Uterus (tissue), 4 donors: ENCODE results near the gene SLC38A1. TPM values are rescaled to one million over a fixed set of nuclear protein-coding genes. Genes with fewer than 3 reads are reported as not detected.
A peak's percentile ranks its signal among the peaks of the same experiment; 100 is the strongest.
"Not testable (repeated sequence)": the region's sequence is repeated elsewhere in the genome, so short reads cannot be mapped to it uniquely, and the experiment has no call there.

Experiments
- DNase-seq, 2 donors: peaks; one replicate each; pipeline ENCODE4 v3.0.0-alpha.2; 2019 to 2020
- H3K27ac ChIP-seq, 2 donors: fragments of 200-600 bp; sonication (generic); 1 replicate in 1 of 2; 2 replicates in 1 of 2; pipeline ENCODE4 v1.5.1; 2016 to 2018
- H3K27me3 ChIP-seq, 2 donors: fragments of 200-600 bp; sonication (generic); one replicate each; pipeline ENCODE4 v1.5.1; 2018 to 2019; ENCODE audit warnings: control low read depth in 1 of 2
- H3K36me3 ChIP-seq, 2 donors: fragments of 200-600 bp; sonication (generic); one replicate each; pipeline ENCODE4 v1.5.1; 2019; ENCODE audit warnings: control low read depth in 1 of 2
- H3K4me1 ChIP-seq, 2 donors: fragments of 200-600 bp; sonication (generic); one replicate each; pipeline ENCODE4 v1.5.1; 2018 to 2019; ENCODE audit warnings: control low read depth in 1 of 2
- H3K4me3 ChIP-seq, 2 donors: fragments of 200-600 bp; sonication (generic); 1 replicate in 1 of 2; 2 replicates in 1 of 2; pipeline ENCODE4 v1.5.1; 2018 to 2019; ENCODE audit warnings: mild to moderate bottlenecking in 1 of 2
- H3K9me3 ChIP-seq, 2 donors: fragments of 200-600 bp; sonication (generic); one replicate each; pipeline ENCODE4 v1.5.1; 2019; ENCODE audit warnings: control low read depth in 1 of 2
- POLR2A ChIP-seq, 2 donors: fragments of 450-650 bp; IDR thresholded peaks; one replicate each; pipeline ENCODE4 v1.6.1; 2016; ENCODE audit warnings: antibody characterized with exemption in 2 of 2, mild to moderate bottlenecking in 1 of 2, moderate library complexity in 1 of 2
- intact Hi-C: fragments of 100-400 bp; cut with DNase I; formaldehyde crosslinking; loops from one replicate; pipeline ENCODE4 v1.15.1; 2023; ENCODE audit warnings: low total_unique reads
- total RNA-seq, 4 donors: library from RNA; depleted of rRNA in 3 of 4; stranded (reverse); fragments of >200 nt in 3 of 4; gene quantifications; one replicate each; pipeline versions ENCODE4 v1.1.0 to v1.2.4, GENCODE V29; 2014 to 2023
- TF ChIP-seq, protein P1 (sequence below), 4 experiments: fragments of 200-600 bp in 2 of 4; fragments of 450-650 bp in 2 of 4; sonication (generic) in 2 of 4; IDR thresholded peaks; one replicate each; pipeline ENCODE4 v1.5.1; 2016 to 2019; ENCODE audit warnings: antibody characterized with exemption in 4 of 4, mild to moderate bottlenecking in 2 of 4, moderate library complexity in 1 of 4
- donor health status: DM: yes; HTN: yes; CAD: no.

The SLC38A1 gene
- total RNA-seq, 4 donors from 2014 or later = 27.1 to 93.6 (median 64.1) TPM

DNA sequence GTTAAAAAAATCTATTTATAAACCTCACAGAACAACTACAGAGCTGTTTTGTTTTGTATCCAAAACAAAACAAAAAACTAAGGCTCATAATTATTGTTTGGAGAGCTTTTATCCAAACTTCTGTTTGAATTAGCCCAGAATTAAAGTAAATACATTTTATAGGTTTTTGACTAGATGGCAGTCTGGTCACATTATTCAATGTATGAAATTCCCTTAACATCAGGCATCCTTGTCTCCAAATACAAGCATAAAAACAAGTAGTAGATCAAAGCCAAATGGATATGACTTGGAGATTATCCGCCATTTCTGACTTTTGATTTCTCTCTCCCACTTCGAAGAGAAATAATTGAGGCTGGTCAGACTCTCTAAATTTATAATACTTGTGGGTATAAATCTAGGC is 63.5 kb downstream of the SLC38A1 start:
- TF ChIP-seq POLR2A (IDR thresholded peaks at IDR 0.05) = no peak
- TF ChIP-seq, protein P1, sequence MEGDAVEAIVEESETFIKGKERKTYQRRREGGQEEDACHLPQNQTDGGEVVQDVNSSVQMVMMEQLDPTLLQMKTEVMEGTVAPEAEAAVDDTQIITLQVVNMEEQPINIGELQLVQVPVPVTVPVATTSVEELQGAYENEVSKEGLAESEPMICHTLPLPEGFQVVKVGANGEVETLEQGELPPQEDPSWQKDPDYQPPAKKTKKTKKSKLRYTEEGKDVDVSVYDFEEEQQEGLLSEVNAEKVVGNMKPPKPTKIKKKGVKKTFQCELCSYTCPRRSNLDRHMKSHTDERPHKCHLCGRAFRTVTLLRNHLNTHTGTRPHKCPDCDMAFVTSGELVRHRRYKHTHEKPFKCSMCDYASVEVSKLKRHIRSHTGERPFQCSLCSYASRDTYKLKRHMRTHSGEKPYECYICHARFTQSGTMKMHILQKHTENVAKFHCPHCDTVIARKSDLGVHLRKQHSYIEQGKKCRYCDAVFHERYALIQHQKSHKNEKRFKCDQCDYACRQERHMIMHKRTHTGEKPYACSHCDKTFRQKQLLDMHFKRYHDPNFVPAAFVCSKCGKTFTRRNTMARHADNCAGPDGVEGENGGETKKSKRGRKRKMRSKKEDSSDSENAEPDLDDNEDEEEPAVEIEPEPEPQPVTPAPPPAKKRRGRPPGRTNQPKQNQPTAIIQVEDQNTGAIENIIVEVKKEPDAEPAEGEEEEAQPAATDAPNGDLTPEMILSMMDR (IDR thresholded peaks at IDR 0.05) = no peak
- no peaks in the 10 kb centered on the region for H3K9me3 ChIP-seq
- H3K27ac ChIP-seq = peak overlapping the region in 1 of 2 donors; percentile 75
- intact Hi-C loops = no loop called here
- H3K4me3 ChIP-seq = no peak overlapping the region
- DNase-seq = no peak
- no peaks in the 10 kb centered on the region for H3K36me3 ChIP-seq
- no peaks in the 10 kb centered on the region for H3K4me1 ChIP-seq
- H3K27me3 ChIP-seq = no peaks in the 10 kb centered on the region

DNA sequence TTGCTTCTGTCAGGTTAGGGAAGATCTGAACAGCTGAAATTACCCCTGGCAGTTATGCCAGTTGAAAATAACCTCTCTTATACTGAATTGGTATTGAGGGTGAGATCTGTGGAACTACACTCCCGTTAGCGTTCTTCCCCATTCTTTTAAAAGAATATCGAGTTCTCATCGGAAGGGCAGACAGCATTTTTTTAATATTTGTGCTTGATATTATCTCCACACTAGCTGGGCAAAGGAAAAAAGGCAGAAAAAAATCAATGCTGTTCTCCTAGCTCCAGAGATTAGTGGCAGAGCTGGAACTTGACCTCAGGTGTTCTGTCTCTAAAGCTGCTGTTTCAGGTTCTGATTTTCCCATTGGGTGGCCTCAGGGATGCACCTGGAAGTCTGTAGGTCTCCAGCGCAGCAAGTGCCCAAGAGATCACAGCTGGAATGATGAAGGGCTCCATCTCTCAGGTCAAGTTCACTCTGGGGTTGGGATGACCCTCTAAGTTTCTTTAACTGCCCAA is 67.5 kb downstream of the SLC38A1 start:
- TF ChIP-seq, protein P1 (IDR thresholded peaks at IDR 0.05) = no peak
- no peak for TF ChIP-seq POLR2A (IDR thresholded peaks at IDR 0.05)
- intact Hi-C loops = no loop called here
- DNase-seq = no peak
- no peak overlapping the region for H3K27ac ChIP-seq
- H3K4me3 ChIP-seq = no peak overlapping the region
- H3K9me3 ChIP-seq = no peaks in the 10 kb centered on the region
- H3K4me1 ChIP-seq = no peaks in the 10 kb centered on the region
- no peaks in the 10 kb centered on the region for H3K27me3 ChIP-seq
- no peaks in the 10 kb centered on the region for H3K36me3 ChIP-seq

DNA sequence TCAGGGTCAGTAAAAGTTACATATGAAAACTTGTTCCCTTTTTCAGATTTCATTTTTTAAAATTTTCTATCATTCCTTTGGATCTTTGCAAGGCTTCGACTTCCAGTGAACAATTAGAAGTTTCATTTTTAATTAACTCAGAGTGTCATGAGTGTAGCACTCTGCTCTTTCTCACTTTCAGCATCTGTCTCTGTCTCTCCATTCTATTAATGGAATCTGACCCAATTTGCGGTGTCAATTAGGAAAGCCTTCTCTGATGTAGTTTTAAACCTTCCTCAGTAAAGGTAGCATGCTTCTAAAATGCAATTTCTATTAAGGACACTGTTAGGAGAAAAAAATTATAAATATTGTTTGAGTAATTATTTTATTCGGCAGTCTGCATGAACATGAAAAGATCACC is 68.3 kb downstream of the SLC38A1 start:
- no peak for DNase-seq
- no peaks in the 10 kb centered on the region for H3K36me3 ChIP-seq
- no peak overlapping the region for H3K27ac ChIP-seq
- no peaks in the 10 kb centered on the region for H3K4me1 ChIP-seq
- TF ChIP-seq POLR2A (IDR thresholded peaks at IDR 0.05) = no peak
- TF ChIP-seq, protein P1 (IDR thresholded peaks at IDR 0.05) = no peak
- H3K9me3 ChIP-seq = no peaks in the 10 kb centered on the region
- H3K27me3 ChIP-seq = no peaks in the 10 kb centered on the region
- no peak overlapping the region for H3K4me3 ChIP-seq
- intact Hi-C loops = no loop called here

DNA sequence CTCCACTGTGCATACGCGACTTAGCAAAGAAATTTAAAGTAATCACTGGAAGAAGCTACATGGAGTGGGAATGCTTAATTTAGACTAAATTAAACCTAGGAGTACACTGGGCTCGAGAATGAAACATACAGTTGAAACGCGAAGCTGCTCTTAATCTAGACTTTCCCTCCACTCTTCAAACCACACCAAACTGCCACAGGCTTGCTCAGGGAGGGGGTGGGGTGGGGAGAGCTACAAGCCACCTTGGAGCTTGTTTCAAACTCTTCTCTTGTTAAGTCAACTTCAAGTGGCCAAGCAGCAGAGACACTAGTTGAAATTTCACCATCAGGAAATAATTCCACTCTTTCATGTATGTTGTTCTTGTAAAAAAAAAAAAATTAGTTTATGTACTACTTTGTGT is 69.9 kb downstream of the SLC38A1 start:
- no peak for TF ChIP-seq POLR2A (IDR thresholded peaks at IDR 0.05)
- TF ChIP-seq, protein P1 (IDR thresholded peaks at IDR 0.05) = no peak
- intact Hi-C loops = no loop called here
- Histone ChIP-seq H3K27me3 (no peaks in the 10 kb centered on the region), H3K36me3 (no peaks in the 10 kb centered on the region), H3K4me1 (no peaks in the 10 kb centered on the region), H3K27ac (no peak overlapping the region), H3K4me3 (no peak overlapping the region), H3K9me3 (no peaks in the 10 kb centered on the region)
- DNase-seq = no peak

DNA sequence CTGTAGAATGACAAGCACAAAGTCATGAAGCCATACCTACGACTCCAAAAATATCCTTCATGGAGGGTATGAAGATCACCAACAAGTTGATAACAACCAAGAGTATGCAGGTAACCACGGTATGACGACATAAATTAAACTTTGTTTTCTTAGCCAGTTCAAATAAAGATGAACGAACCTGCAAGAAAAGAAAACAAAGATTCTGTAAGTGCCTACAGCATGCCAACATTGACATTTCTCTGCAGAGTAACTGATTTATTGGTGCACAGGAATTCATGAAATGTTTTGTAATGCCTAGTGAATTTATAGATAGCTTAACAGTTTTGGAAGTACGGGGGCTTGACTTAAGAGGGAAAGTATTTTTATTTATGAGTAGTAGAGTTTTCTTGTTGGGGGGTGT is 71.0 kb downstream of the SLC38A1 start:
- Histone ChIP-seq H3K27ac (no peak overlapping the region), H3K4me1 (no peaks in the 10 kb centered on the region), H3K36me3 (no peaks in the 10 kb centered on the region), H3K9me3 (no peaks in the 10 kb centered on the region), H3K4me3 (no peak overlapping the region), H3K27me3 (no peaks in the 10 kb centered on the region)
- TF ChIP-seq POLR2A (IDR thresholded peaks at IDR 0.05) = no peak
- TF ChIP-seq, protein P1 (IDR thresholded peaks at IDR 0.05) = no peak
- intact Hi-C loops = no loop called here
- no peak for DNase-seq

DNA sequence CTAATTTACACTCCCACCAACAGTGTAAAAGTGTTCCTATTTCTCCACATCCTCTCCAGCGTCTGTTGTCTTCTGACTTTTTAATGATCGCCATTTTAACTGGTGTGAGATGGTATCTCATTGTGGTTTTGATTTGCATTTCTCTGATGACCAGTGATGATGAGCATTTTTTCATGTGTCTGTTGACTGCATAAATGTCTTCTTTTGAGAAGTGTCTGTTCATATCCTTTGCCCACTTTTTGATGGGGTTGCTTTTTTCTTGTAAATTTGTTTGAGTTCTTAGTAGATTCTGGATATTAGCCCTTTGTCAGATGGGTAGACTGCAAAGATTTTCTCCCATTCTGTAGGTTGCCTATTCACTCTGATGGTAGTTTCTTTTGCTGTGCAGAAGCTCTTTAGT is 78.3 kb downstream of the SLC38A1 start:
- H3K4me3 ChIP-seq, H3K27me3 ChIP-seq, DNase-seq, H3K36me3 ChIP-seq, H3K9me3 ChIP-seq, H3K4me1 ChIP-seq, intact Hi-C loops, H3K27ac ChIP-seq: not testable (repeated sequence)
